Measurements from ENCODE around the gene KLF2.
"Not testable (repeated sequence)": the region's sequence is repeated elsewhere in the genome, so short reads cannot be mapped to it uniquely, and the experiment has no call there.

The KLF2 gene

GRCh38 chr19:16324384-16325160 is at the start of gene KLF2:
TSS of gene KLF2 (plus strand) at chr19:16324826. CDS start at chr19:16324924, 98 bp downstream.
- peak; percentile 79 for DNase-seq (ENCODE audit: low spot score)

- DNase-seq (ENCODE audit: low spot score), result no peak
Measured at GRCh38 chr19:16280306-16280705, 44.3 kb upstream of the KLF2 start.

- no peak for DNase-seq (ENCODE audit: low spot score)
Measured at GRCh38 chr19:16281743-16282142, 42.9 kb upstream of the KLF2 start.

GRCh38 chr19:16283210-16284061 is 41.2 kb upstream of the KLF2 start:
- DNase-seq (ENCODE audit: low spot score), result no peak

GRCh38 chr19:16284505-16284904 is 40.1 kb upstream of the KLF2 start:
- DNase-seq (ENCODE audit: low spot score), result no peak

- DNase-seq (ENCODE audit: low spot score), result not testable (repeated sequence)
Measured at GRCh38 chr19:16285079-16285478, 39.5 kb upstream of the KLF2 start.

- DNase-seq (ENCODE audit: low spot score), result no peak
Measured at GRCh38 chr19:16285769-16286498, 38.7 kb upstream of the KLF2 start.

GRCh38 chr19:16288544-16288943 is 36.1 kb upstream of the KLF2 start:
- DNase-seq (ENCODE audit: low spot score), result no peak

GRCh38 chr19:16289594-16289993 is 35.0 kb upstream of the KLF2 start:
- DNase-seq (ENCODE audit: low spot score), result no peak

- DNase-seq (ENCODE audit: low spot score), result no peak
Measured at GRCh38 chr19:16290692-16291091, 33.9 kb upstream of the KLF2 start.

GRCh38 chr19:16293118-16294091 is 31.2 kb upstream of the KLF2 start:
- peak; percentile 48 for DNase-seq (ENCODE audit: low spot score)

- no peak for DNase-seq (ENCODE audit: low spot score)
Measured at GRCh38 chr19:16295057-16295456, 29.6 kb upstream of the KLF2 start.

- DNase-seq (ENCODE audit: low spot score), result no peak
Measured at GRCh38 chr19:16296713-16297112, 27.9 kb upstream of the KLF2 start.

GRCh38 chr19:16297575-16298178 is 26.9 kb upstream of the KLF2 start:
- DNase-seq (ENCODE audit: low spot score), result no peak

GRCh38 chr19:16298334-16298733 is 26.3 kb upstream of the KLF2 start:
- DNase-seq (ENCODE audit: low spot score), result no peak

GRCh38 chr19:16301999-16302694 is 22.5 kb upstream of the KLF2 start:
- DNase-seq (ENCODE audit: low spot score), result no peak

GRCh38 chr19:16303755-16304154 is 20.9 kb upstream of the KLF2 start:
- DNase-seq (ENCODE audit: low spot score), result no peak

GRCh38 chr19:16304511-16304910 is 20.1 kb upstream of the KLF2 start:
- not testable (repeated sequence) for DNase-seq (ENCODE audit: low spot score)

GRCh38 chr19:16305060-16305459 is 19.6 kb upstream of the KLF2 start:
- not testable (repeated sequence) for DNase-seq (ENCODE audit: low spot score)

GRCh38 chr19:16306728-16307402 is 17.8 kb upstream of the KLF2 start:
- DNase-seq (ENCODE audit: low spot score), result no peak
